ENCODE results near the gene CCL4.

DNA sequence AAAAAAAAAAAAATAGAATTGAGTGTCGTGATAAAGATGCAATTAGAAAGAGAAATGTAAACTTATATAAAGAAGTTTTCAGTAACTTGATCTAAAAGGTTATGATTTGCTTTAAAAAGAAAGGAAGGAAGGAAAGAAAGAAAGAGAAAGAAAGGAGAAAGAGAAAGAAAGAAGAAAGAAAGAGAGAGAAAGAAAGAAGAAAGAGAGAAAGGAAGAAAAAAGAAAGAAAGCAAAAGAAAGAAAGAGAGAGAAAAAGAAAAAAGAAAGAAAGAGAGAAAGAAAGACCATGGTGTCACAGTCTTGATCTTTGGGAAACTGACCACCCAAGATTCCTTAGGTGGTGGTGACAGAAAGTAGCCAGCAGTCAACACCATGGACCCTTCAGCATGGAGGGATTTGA lies 9.4 kb upstream of the CCL4 start:
- TF ChIP-seq, protein P1, sequence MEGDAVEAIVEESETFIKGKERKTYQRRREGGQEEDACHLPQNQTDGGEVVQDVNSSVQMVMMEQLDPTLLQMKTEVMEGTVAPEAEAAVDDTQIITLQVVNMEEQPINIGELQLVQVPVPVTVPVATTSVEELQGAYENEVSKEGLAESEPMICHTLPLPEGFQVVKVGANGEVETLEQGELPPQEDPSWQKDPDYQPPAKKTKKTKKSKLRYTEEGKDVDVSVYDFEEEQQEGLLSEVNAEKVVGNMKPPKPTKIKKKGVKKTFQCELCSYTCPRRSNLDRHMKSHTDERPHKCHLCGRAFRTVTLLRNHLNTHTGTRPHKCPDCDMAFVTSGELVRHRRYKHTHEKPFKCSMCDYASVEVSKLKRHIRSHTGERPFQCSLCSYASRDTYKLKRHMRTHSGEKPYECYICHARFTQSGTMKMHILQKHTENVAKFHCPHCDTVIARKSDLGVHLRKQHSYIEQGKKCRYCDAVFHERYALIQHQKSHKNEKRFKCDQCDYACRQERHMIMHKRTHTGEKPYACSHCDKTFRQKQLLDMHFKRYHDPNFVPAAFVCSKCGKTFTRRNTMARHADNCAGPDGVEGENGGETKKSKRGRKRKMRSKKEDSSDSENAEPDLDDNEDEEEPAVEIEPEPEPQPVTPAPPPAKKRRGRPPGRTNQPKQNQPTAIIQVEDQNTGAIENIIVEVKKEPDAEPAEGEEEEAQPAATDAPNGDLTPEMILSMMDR (conservative IDR thresholded peaks at IDR 0.05; ENCODE audit: low read depth in 2 of 2) = no peak
- no peak for TF ChIP-seq REST (IDR thresholded peaks at IDR 0.05; ENCODE audit: unreplicated experiment)
